HG03565 (cell line): Measurements from ENCODE around the gene SLC39A8.
"Not testable (repeated sequence)": the region's sequence is repeated elsewhere in the genome, so short reads cannot be mapped to it uniquely, and the experiment has no call there.

Source experiments
- ATAC-seq: cut with Tn5 transposase; IDR thresholded peaks from one replicate; pipeline ENCODE4 v1.9.1; 2021; ENCODE audit warnings: mild to moderate bottlenecking, moderate library complexity; ENCODE audit not compliant: unreplicated experiment

SLC39A8 gene

GRCh38 chr4:102344954-102345794, at the start of gene SLC39A8:
Gene SLC39A8 (minus strand): TSS chr4:102345482. CDS start chr4:102344662, 820 bp downstream.
- peak; percentile 76 for ATAC-seq

- ATAC-seq: no peak
These were observed 46.9 kb upstream of the SLC39A8 start for GRCh38 chr4:102392033-102392744.

- peak; percentile 93 for ATAC-seq
These were observed 45.2 kb upstream of the SLC39A8 start for GRCh38 chr4:102390438-102390837.

- ATAC-seq: no peak
These were observed 43.3 kb upstream of the SLC39A8 start for GRCh38 chr4:102388611-102389010.

GRCh38 chr4:102387552-102388150, 42.4 kb upstream of the SLC39A8 start:
- no peak for ATAC-seq

- no peak for ATAC-seq
These were observed 41.7 kb upstream of the SLC39A8 start for GRCh38 chr4:102386966-102387365.

- ATAC-seq: not testable (repeated sequence)
These were observed 35.0 kb upstream of the SLC39A8 start for GRCh38 chr4:102380253-102380652.

- no peak for ATAC-seq
These were observed 17.7 kb upstream of the SLC39A8 start for GRCh38 chr4:102362922-102363432.

GRCh38 chr4:102358128-102358527, 12.8 kb upstream of the SLC39A8 start:
- no peak for ATAC-seq

GRCh38 chr4:102357637-102358036, 12.4 kb upstream of the SLC39A8 start:
- ATAC-seq: not testable (repeated sequence)

- ATAC-seq: no peak
These were observed 11.4 kb upstream of the SLC39A8 start for GRCh38 chr4:102356562-102357202.

- no peak for ATAC-seq
These were observed 10.5 kb upstream of the SLC39A8 start for GRCh38 chr4:102355748-102356147.

GRCh38 chr4:102354671-102355454, 9.6 kb upstream of the SLC39A8 start:
- ATAC-seq: no peak

- no peak for ATAC-seq
These were observed 7.5 kb upstream of the SLC39A8 start for GRCh38 chr4:102352781-102353180.

- ATAC-seq: no peak
These were observed 5.4 kb upstream of the SLC39A8 start for GRCh38 chr4:102350634-102351033.

- no peak for ATAC-seq
These were observed 3.4 kb upstream of the SLC39A8 start for GRCh38 chr4:102348701-102349100.

- ATAC-seq: no peak
These were observed 466 bp upstream of the SLC39A8 start for GRCh38 chr4:102345795-102346100.

- ATAC-seq: peak; percentile 34
These were observed 745 bp downstream of the SLC39A8 start for GRCh38 chr4:102344520-102344953.

GRCh38 chr4:102343964-102344519, 1.2 kb downstream of the SLC39A8 start:
- ATAC-seq: peak; percentile 30
